Midbrain (tissue), 1 donor: ENCODE results near the gene PLEKHM2.

Experiments
- DNase-seq: peaks from one replicate; lab custom pipeline; 2025; lab: John Stamatoyannopoulos, UW

The PLEKHM2 gene

GRCh38 chr1:15702722-15703550 lies 18.8 kb downstream of the PLEKHM2 start:
- no peak for DNase-seq

GRCh38 chr1:15703562-15703961 lies 19.4 kb downstream of the PLEKHM2 start:
- peak; percentile 76 for DNase-seq

- DNase-seq = no peak
Observed at GRCh38 chr1:15704526-15705183, 20.5 kb downstream of the PLEKHM2 start.

GRCh38 chr1:15705184-15705566 lies 21.1 kb downstream of the PLEKHM2 start:
- DNase-seq = no peak

- DNase-seq = no peak
Observed at GRCh38 chr1:15706751-15707150, 22.6 kb downstream of the PLEKHM2 start.

- DNase-seq = no peak
Observed at GRCh38 chr1:15707239-15707925, 23.3 kb downstream of the PLEKHM2 start.

- DNase-seq = no peak
Observed at GRCh38 chr1:15708486-15709137, 24.5 kb downstream of the PLEKHM2 start.

- DNase-seq = no peak
Observed at GRCh38 chr1:15709226-15709625, 25.1 kb downstream of the PLEKHM2 start.

GRCh38 chr1:15712168-15712567 lies 28.0 kb downstream of the PLEKHM2 start:
- DNase-seq = no peak

GRCh38 chr1:15714406-15715136 lies 30.5 kb downstream of the PLEKHM2 start:
- peak; percentile 50 for DNase-seq

GRCh38 chr1:15717418-15718125 lies 33.5 kb downstream of the PLEKHM2 start:
- DNase-seq = no peak

GRCh38 chr1:15718199-15718601 lies 34.1 kb downstream of the PLEKHM2 start:
- DNase-seq = no peak

GRCh38 chr1:15719381-15720120 lies 35.4 kb downstream of the PLEKHM2 start:
- no peak for DNase-seq

- DNase-seq = no peak
Observed at GRCh38 chr1:15720861-15721260, 36.7 kb downstream of the PLEKHM2 start.

GRCh38 chr1:15722411-15722810 lies 38.3 kb downstream of the PLEKHM2 start:
- DNase-seq = no peak

- no peak for DNase-seq
Observed at GRCh38 chr1:15722836-15723532, 38.9 kb downstream of the PLEKHM2 start.

GRCh38 chr1:15723631-15724246 lies 39.6 kb downstream of the PLEKHM2 start:
- no peak for DNase-seq

GRCh38 chr1:15724949-15725880 lies 41.1 kb downstream of the PLEKHM2 start:
- no peak for DNase-seq
